GM12878 (cell line): ENCODE results near the gene VBP1.

Experiments used
- SPI1 ChIP-seq: IDR thresholded peaks from 2 replicates; pipeline ENCODE4 v1.6.1; 2011; ENCODE audit warnings: low read depth, mild to moderate bottlenecking, low read length, moderate library complexity, borderline replicate concordance; ENCODE audit not compliant: insufficient read depth
- ZNF207 ChIP-seq: fragments of 450-650 bp; IDR thresholded peaks from 2 replicates; pipeline ENCODE4 v1.6.1; 2014; ENCODE audit warnings: antibody characterized with exemption, mild to moderate bottlenecking, borderline replicate concordance
- ZNF274 ChIP-seq: IDR thresholded peaks from one replicate; pipeline ENCODE4 v1.8.0; 2011; ENCODE audit not compliant: insufficient read length, insufficient read depth
- TF ChIP-seq, protein P1 (sequence below): IDR thresholded peaks from 2 replicates; pipeline ENCODE4 v1.6.1; 2011; ENCODE audit warnings: low read depth, low read length, improper control_type of control experiment, borderline replicate concordance
- TF ChIP-seq, protein P2 (sequence below): IDR thresholded peaks from 2 replicates; pipeline ENCODE4 v1.6.1; 2012; ENCODE audit warnings: mild to moderate bottlenecking, low read depth, low read length
- TF ChIP-seq, protein P3 (sequence below): fragments of 450-650 bp; IDR thresholded peaks from 2 replicates; pipeline ENCODE4 v1.6.1; 2016; ENCODE audit warnings: mild to moderate bottlenecking, moderate library complexity, borderline replicate concordance

DNA sequence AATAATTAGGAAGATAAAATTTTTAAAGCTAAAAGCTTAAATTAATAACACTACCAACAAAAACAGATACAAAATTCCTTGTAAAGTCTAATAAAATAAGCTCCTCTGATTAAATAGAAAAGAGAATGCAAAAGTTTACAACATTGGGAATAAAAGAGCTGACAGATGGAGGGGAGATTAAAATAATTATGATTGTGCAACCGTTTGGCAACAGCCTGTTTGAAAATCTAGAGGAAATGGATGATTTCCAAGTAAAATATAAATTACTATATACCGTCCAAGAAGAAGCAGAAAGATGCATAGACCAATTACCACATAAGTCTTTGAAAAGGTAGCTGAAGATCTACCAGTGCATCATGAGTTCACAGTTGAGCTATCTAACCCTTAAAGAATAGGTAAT is 46.4 kb upstream of the VBP1 start:
- no peak for TF ChIP-seq ZNF274
- TF ChIP-seq ZNF207 = no peak
- no peak for TF ChIP-seq SPI1
- TF ChIP-seq, protein P1, sequence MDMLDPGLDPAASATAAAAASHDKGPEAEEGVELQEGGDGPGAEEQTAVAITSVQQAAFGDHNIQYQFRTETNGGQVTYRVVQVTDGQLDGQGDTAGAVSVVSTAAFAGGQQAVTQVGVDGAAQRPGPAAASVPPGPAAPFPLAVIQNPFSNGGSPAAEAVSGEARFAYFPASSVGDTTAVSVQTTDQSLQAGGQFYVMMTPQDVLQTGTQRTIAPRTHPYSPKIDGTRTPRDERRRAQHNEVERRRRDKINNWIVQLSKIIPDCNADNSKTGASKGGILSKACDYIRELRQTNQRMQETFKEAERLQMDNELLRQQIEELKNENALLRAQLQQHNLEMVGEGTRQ = no peak
- TF ChIP-seq, protein P2, sequence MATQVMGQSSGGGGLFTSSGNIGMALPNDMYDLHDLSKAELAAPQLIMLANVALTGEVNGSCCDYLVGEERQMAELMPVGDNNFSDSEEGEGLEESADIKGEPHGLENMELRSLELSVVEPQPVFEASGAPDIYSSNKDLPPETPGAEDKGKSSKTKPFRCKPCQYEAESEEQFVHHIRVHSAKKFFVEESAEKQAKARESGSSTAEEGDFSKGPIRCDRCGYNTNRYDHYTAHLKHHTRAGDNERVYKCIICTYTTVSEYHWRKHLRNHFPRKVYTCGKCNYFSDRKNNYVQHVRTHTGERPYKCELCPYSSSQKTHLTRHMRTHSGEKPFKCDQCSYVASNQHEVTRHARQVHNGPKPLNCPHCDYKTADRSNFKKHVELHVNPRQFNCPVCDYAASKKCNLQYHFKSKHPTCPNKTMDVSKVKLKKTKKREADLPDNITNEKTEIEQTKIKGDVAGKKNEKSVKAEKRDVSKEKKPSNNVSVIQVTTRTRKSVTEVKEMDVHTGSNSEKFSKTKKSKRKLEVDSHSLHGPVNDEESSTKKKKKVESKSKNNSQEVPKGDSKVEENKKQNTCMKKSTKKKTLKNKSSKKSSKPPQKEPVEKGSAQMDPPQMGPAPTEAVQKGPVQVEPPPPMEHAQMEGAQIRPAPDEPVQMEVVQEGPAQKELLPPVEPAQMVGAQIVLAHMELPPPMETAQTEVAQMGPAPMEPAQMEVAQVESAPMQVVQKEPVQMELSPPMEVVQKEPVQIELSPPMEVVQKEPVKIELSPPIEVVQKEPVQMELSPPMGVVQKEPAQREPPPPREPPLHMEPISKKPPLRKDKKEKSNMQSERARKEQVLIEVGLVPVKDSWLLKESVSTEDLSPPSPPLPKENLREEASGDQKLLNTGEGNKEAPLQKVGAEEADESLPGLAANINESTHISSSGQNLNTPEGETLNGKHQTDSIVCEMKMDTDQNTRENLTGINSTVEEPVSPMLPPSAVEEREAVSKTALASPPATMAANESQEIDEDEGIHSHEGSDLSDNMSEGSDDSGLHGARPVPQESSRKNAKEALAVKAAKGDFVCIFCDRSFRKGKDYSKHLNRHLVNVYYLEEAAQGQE = no peak
- TF ChIP-seq, protein P3, sequence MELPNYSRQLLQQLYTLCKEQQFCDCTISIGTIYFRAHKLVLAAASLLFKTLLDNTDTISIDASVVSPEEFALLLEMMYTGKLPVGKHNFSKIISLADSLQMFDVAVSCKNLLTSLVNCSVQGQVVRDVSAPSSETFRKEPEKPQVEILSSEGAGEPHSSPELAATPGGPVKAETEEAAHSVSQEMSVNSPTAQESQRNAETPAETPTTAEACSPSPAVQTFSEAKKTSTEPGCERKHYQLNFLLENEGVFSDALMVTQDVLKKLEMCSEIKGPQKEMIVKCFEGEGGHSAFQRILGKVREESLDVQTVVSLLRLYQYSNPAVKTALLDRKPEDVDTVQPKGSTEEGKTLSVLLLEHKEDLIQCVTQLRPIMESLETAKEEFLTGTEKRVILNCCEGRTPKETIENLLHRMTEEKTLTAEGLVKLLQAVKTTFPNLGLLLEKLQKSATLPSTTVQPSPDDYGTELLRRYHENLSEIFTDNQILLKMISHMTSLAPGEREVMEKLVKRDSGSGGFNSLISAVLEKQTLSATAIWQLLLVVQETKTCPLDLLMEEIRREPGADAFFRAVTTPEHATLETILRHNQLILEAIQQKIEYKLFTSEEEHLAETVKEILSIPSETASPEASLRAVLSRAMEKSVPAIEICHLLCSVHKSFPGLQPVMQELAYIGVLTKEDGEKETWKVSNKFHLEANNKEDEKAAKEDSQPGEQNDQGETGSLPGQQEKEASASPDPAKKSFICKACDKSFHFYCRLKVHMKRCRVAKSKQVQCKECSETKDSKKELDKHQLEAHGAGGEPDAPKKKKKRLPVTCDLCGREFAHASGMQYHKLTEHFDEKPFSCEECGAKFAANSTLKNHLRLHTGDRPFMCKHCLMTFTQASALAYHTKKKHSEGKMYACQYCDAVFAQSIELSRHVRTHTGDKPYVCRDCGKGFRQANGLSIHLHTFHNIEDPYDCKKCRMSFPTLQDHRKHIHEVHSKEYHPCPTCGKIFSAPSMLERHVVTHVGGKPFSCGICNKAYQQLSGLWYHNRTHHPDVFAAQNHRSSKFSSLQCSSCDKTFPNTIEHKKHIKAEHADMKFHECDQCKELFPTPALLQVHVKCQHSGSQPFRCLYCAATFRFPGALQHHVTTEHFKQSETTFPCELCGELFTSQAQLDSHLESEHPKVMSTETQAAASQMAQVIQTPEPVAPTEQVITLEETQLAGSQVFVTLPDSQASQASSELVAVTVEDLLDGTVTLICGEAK = no peak
